Activated CD4-positive, CD25-positive, alpha-beta regulatory T cell treated with anti-CD3 and anti-CD28 coated beads, Interleukin-2, amount 50 U/mL, for 72 hours (primary cell): ENCODE measurements around the gene TSPAN13.
"Not testable (repeated sequence)": the region's sequence is repeated elsewhere in the genome, so short reads cannot be mapped to it uniquely, and the experiment has no call there.

Experiments used
- DNase-seq: peaks from one replicate; pipeline ENCODE4 v3.0.0; 2021

The TSPAN13 gene

GRCh38 chr7:16741676-16742075, 11.9 kb upstream of the TSPAN13 start:
- DNase-seq: no peak

DNA sequence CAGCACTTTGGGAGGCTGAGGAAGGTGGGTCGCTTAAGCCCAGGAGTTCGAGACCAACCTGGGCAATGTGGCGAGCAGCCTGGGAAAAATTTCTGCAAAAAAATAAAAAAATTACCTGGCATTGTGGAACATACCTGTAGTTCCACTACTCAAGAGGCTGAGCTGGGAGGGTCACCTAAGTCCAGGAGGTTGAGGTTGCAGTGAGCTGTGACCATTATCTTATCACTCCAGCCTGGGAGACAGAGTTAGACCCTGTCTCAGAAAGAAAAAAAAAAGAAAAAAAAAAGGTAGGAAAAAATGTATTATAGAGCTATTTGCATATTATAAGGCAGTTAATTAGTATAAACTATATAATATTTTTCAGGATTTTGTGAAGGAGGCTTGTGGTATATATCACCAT, 11.0 kb upstream of the TSPAN13 start:
- DNase-seq: no peak

DNA sequence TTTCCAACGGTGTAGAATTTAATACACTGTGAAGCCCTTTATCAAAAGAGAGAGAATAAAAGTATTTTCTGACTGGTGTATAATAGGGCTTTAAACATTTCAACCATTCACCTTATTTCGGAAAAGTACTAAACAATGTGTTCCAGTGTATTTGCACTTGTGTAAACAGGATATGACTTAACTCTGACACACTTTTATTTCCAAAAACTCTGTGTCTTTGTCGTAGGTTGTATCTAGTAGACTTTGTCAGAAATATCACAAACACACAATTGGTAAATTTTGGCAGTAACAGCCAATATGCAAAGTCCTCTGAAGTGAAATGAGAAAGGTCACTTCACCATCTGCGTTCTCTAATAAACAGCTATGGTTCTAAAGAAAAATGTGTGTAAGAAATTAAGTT, 10.3 kb upstream of the TSPAN13 start:
- no peak for DNase-seq

- no peak for DNase-seq
These were observed 8.9 kb upstream of the TSPAN13 start for GRCh38 chr7:16744518-16745250.

DNA sequence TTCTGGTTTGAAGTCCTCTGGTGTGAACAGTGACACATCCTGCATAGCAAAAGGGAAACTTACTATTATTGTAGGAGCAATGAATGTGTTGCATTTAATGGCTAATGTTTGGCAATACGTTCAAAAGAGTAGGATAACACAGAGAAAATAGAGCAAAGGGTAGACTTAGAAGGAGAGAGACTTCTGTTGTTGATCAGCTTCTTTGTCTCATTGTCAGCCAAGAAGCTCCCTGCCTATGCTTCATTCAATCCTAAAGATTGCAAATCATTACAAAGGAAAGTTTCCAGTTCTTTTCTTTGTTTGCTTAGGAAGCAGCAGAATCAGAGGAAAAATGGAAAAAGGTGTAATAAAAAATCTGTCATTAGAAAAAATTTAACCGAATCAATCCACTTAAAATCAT, 7.9 kb upstream of the TSPAN13 start:
- DNase-seq: no peak

- no peak for DNase-seq
These were observed 6.5 kb upstream of the TSPAN13 start for GRCh38 chr7:16747102-16747501.

DNA sequence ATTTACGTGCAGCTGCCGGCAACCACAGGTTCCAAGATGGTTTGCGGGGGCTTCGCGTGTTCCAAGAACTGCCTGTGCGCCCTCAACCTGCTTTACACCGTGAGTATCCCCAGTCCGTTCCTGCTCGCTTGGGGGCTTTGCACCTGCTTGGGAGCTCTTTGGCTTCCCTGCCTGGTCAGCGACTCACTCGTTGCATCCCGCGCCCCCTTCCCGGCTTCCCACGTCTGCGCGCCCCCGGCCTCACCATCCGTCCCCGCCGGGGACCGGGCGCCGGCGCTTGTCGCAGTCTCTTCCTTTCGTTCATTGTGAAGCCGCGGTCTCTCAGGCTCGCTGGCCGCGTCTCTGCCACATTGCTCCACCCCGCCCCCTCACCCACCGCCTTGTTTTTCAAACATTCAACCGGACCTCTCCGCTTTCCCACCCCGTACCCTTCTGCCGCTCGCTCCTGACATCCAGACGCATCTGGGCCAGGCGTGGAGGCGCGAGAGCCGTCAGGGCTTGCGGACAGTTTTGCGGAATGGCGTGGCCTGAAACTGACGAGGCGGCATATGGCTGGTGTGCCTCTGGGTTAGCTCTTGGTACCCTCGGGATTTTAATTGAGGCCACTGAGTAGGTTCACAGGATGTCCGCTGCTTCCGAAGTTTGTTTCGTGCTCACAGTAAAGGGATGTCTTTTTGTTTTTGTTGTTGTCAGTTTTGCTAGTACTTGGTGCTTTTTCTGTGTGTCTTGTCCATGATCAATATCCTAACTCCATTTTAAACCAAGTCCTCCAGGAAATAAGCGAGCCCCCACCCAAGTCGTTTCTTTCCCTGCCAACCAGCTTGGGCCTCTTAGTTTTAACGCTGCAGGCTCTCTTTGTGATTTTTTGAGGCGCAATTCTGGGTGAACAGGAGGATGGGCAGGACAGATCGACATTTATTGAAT, 639 bp downstream of the TSPAN13 start:
- peak; percentile 31 for DNase-seq

- no peak for DNase-seq
These were observed 1.3 kb downstream of the TSPAN13 start for GRCh38 chr7:16754856-16755317.

DNA sequence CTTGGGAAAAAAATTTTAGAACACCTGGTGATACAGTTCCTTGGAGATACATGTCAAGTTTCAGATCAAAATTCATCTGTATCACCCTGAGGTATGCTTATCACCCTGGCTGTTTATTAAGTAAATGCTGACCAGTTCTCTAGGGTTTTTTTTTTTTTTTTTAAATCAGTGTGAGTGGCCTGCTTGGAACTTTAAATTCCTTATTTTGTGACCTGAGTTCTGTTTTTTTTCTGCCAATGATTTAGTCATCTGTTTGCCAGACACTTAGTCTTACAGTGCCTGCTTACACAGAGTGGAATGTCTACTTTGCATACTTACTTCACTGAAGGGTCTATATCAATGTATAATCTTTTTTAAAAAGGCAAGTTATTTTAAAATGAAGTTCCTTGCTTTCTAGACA, 1.8 kb downstream of the TSPAN13 start:
- no peak for DNase-seq

DNA sequence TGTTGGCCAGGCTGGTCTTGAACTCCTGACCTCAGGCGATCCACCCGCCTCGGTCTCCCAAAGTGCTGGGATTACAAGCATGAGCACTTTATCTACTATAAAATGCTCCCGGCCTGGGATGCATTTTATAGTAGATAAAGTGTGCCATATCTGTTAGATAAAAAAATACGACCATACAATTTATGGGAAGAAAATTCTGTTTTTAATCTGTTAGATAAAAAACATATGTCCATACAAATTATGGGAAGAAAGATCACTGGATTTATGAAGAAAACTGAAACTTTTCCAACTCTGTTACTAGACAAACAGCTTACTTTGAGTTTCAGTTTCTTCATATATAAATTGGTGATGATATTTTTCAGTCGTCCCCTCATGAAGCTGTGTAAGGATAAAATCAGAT, 4.5 kb downstream of the TSPAN13 start:
- DNase-seq: no peak

DNA sequence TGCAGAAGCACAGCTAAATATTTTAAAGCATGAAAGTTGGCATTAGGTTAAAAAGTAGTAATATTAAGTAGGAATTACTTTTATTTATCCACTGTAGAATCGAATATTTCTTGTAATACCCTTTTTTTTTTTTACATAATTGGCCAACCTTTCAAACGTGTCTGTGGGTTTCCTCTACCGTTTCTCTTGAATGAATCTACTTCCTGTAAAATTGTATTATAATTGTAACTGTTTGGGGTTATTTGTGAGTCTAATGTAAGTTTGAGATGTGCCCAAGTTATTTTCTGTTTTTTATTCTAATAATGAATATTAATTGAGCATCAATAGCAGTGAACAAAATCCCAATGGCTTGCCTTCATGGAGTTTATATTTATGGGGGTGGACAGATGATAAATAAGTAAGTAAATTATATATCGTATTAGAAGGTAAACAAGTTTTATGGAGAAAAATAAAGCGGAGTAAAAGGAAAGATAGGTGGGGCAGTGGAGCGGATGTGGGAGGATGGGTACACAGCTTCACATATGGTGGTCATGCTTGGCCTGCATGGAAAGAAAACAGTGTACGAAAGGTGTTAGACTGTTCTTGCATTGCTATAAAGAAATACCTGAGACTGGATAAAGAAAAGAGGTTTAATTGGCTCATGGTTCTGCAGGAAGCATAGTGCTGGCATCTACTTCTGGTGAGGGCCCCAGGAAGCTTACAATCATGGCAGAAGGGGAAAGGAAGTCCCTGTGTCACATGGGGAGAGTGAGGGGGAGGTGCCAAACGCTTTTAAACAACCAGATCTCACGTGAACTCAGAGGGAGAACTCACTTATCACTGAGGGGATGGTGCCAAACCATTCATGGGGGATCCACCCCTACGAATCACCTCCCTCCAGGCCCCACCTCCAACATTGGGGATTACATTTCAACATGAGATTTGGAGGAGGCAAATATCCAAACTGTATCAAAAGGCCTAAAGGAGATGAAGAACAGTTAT, 5.4 kb downstream of the TSPAN13 start:
- DNase-seq: no peak

GRCh38 chr7:16759840-16760239, 6.3 kb downstream of the TSPAN13 start:
- DNase-seq: no peak

DNA sequence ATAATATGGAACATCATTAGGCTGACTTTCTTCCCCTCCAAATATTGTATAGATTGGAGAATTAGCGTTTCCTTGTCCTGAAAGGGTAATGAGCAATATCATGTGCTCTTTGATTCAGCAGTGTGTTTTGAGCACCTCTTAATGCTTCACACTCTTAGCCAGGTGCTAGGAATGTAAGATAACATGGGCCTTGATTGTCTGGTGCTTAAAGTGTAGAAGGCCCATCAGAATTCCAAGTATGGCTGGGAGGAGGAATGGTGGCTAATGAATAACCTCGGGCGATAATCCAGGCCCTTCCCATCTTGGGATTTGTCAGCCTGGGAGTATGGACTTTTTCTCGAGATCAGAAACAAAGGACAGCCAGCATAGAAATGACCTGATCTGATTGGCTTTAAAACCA, 8.6 kb downstream of the TSPAN13 start:
- no peak for DNase-seq

GRCh38 chr7:16764942-16765341, 11.4 kb downstream of the TSPAN13 start:
- DNase-seq: no peak

DNA sequence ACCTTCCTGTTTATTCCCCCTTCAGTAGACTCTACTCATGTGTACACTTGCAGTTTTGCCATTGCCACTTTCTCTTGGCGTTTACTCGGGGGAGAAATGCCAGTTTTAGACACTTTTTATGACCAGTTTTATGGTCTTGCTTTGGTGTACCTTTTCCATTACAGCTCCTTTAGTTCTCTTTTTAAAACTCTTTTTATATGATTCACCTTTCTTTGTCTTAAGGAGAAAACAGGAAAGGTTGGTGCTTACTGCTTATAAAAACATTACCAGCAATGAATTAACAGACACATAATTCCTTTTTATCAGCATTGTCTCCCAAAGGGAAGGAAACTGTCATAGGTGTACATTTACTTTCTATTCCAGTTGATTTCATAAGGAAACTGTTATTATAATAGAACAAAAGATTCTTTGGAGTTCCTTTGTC, 11.9 kb downstream of the TSPAN13 start:
- no peak for DNase-seq

DNA sequence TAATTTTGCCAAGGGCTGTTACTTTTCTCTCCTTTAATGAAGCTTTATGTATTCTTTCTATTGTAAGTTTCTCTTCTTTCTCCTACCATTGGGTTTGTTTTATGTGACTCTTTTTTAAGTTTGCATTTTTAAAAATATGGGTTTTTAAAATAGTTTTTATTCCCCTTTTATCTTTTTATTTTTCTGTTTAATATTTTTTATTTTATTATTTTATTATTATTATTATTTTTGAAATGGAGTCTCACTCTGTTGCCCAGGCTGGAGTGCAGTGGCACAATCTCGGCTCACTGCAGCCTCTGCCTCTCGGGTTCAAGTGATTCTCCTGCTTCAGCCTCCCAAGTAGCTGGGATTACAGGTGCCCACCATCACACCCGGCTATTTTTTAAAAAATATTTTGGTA, 16.4 kb downstream of the TSPAN13 start:
- not testable (repeated sequence) for DNase-seq

DNA sequence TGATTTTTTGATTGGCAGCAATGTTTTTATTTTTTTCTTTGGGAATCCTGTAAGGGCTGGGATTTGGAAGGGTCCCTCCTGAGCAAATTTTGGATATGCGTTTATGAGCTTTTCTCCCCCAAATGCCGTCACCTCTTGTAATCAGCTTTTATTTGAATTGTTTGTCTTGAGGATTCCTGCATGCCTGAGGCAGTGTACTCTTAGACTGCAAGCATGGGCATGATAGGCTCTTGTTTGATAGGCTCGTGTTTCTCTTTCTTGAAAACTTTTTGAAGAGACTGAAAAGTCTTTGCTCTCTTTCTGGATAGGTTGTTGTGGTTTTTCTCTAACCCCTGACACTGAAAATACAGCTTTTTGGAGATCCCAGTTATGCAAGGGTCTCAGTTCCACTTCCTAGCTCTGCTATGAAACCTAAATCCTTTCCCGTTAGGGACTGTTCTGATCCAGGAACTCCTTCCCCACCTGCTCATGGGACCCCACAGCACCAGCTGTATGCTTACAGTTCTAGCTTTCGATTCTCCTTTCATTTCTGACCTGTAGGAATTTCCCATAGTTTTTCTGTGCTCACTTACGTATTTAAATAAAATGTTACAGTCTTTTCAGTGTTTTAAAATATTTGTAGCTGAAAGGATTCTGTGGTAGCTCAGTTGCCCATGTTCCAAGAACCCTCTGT, 17.2 kb downstream of the TSPAN13 start:
- no peak for DNase-seq

DNA sequence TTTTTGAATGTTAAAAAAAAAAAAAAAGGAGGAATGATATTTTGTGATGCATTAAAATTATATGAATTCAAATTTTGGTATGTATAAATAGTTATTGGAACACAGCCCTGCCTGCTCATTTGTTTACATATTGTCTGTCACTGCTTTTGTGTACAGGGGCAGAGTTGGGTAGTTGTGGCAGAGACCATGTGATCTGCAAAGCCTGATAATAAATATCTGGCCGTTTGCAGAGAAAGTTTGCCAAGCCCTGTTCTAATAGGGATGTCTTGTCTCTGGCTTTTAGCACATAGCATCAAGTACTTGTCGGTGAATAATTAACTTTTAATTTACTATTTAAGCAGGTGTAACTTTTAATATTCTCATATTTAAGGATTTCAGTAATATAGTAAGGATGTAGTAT, 19.8 kb downstream of the TSPAN13 start:
- DNase-seq: no peak

DNA sequence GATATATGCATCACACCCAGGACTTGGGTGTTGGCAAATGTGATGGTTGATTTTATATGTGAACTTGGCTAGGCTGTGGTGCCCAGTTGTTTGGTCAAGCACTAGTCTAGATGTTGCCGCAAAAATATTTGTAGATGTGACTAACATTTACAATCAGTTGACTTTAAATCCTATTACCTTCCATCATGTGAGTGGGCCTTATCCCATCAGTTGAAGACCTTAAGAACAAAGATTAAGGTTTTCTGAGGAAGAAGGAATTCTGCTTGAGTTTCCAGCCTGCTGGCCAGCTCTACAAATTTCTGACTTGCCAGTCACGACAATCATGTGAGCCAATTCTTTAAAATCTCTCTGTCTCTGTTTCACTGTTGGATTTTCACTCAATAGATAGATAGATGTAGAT, 20.3 kb downstream of the TSPAN13 start:
- no peak for DNase-seq

DNA sequence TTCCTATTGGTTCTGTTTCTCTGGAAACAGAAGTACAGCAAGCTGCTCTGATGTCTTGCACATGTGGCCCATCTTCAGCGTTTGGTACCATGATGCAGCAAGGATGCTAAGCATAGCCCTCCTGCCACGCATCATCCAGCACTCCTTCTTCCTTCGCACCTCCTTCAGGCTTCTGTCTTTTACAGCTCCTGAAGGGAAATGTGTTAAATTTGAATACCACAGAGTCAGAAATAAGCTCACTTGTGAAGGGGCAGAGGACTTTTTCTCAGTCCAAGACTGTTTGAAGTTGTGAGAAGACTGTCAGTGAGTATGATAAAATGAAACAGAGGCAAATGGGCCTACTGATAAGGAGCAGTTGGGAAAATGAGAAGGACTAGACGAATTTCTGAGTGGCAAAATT, 20.7 kb downstream of the TSPAN13 start:
- no peak for DNase-seq

- DNase-seq: no peak
These were observed 21.4 kb downstream of the TSPAN13 start for GRCh38 chr7:16774986-16775385.

DNA sequence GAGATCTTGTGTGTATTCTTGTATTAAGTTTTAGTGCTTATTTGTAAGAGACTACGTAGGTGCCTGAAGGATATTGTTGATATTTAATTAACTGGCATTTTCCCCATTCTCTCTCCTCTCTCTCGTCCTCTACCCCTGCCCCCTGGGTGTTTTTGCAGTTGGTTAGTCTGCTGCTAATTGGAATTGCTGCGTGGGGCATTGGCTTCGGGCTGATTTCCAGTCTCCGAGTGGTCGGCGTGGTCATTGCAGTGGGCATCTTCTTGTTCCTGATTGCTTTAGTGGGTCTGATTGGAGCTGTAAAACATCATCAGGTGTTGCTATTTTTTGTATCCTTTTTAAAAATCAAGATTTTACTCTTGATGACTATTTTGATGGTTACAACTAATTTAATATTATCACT, 22.5 kb downstream of the TSPAN13 start:
- DNase-seq: no peak
